NOMO-1 treated with DMSO at 0.1 percent for 48 hours (cell line): ENCODE results near the gene MAN1C1.
"Not testable (repeated sequence)": the region's sequence is repeated elsewhere in the genome, so short reads cannot be mapped to it uniquely, and the experiment has no call there.

Experiments
- DNase-seq: peaks from one replicate; lab custom pipeline; 2025; ENCODE audit not compliant: unreplicated experiment; lab: John Stamatoyannopoulos, UW

The MAN1C1 gene

DNA sequence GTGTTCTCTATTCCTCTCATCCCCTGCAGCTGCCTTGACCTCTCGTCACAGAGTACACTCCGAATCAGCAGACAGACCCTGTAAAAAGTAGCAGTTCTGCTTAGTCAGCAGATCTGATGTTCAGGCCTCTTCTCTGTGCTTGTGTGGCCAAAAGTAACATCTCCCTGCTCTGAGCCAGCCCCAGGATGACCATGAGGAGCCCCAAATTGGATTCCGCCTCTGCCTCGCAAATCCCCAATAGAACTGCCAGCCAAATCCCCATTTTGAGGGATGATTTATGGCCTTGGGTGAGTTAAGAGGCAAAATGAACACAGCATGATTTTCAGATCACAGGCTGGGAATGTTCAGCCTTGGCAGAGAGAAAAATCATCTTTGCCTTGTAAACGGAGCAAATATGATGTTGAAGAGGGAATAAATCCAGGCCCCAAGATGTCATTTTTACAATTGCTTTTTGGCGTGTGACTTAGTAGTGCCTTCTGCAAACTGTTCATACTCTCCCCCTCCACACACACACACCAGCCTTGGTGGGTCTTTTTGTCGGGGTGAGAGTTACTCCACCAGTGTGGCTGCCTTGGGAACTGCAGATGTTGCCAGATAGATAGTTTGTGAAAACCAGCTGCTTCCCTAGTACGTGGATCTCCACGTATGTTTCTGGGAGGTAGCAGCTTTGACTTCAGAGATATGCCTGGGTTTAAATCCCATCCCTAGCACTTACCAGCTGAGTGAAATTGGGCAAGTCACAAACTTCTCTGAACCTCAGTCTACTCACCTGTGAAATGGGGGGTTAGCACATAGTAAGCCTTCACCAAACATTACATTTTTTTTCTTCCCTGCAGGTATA is 77.8 kb downstream of the MAN1C1 start:
- no peak for DNase-seq

DNA sequence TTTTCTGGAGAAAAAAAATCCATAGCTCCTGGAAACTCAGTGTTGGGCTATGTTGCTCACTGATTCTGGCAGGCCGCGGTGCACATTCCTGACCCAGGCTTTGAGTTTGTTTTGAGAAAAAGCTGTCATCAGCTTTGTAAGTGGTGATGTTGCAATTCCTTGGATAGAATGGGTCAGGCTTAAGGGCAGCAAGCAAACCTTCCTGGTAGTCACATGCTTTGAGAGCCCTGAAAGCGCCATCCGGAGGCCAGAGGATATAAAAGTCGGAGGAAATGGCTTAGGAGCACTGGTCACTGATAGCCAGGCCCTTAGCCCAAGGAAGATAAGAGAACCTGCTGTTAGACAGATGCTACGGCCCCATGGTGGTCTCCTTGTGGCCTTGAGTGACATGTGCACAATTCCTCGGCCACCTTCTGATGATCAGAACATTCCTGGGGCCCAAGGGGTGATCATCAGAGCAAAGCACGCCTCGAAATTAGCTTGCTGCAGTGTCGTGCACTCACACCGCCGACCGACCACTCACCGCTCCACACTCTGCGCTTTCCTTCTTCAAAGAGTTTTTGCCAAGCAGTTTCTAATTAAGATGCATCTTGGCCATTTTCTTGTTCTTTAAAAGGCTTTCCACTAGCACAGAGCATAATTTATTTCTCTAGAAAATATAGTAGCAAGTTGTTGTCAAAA is 78.6 kb downstream of the MAN1C1 start:
- no peak for DNase-seq

DNA sequence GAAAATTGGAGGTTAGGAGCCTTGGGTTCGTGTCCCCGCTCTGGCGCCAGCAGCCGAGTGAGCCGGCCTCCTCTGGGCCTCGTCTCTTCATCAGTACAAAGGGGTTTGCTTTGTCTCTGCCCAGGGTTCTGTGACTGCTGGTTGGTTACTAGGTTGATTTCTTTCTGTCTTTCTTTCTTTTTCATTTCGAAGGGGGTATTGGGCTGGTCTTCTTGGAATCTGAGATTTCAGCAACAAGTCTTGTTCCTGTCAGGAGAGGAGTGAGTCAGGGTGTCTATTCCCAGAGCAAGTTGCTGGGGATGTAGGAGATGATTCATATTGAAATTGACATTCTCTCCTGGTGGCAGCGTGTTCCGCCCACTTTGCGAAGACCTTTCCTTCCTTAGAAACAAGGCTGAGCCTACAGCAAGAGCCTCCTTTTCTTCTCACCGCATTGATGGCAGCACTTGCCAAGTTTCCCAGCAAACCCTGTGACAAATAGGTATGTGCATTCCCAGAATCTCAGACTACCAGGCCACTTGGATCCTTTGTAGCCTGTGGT is 79.2 kb downstream of the MAN1C1 start:
- no peak for DNase-seq

DNA sequence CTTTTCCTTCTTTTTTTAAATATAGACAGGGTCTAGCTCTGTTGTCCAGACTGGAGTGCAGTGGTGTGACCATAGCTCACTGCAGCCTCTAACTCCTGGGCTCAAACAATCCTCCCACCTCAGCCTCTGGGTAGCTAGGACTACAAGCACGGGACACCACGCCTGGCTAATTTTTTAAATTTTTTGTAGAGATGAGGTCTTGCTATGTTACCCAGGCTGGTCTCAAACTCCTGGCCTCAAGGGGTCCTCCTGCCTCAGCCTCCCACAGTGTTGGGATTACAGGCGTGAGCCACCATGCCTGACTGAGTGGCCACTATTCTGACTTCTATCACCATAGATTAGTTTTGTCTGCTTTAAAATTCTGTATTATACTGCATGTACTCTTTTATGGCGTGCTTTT is 80.1 kb downstream of the MAN1C1 start:
- not testable (repeated sequence) for DNase-seq

DNA sequence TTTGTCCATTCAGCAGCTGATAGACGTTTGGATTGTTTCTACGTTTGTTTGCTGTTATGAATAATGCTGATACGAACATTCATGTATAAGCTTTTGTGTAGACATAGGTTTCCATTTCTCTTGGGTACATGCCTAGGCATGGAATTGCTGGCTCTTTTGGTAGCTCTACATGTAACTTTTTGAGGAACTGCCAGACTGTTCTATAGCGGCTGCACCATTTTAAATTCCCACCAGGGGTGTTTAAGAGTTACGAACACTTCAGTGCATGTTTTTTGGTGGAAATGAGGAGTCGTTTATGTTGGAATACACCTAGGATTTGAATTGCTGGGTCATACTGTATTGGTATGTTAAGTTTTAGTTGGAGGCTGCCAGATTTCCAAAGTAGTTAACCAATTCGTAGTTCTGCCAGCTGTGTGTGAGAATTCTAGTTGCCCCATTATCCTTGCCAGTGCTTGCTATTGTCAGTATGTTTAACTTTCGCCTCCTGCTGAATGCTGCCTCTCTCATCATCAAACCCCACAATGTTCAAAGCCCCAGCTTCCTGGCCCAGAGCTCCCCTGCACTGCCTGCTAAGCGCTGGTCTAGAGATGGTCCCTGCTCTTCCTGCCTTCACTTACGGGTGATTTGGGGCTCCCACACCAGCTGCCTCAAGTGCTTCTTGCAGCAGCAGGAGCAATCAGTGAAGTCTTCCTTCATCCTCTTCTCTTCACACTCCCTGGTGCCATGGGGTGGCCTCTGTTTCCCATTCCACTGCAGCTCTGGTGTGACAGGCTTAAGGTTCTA is 81.0 kb downstream of the MAN1C1 start:
- no peak for DNase-seq

DNA sequence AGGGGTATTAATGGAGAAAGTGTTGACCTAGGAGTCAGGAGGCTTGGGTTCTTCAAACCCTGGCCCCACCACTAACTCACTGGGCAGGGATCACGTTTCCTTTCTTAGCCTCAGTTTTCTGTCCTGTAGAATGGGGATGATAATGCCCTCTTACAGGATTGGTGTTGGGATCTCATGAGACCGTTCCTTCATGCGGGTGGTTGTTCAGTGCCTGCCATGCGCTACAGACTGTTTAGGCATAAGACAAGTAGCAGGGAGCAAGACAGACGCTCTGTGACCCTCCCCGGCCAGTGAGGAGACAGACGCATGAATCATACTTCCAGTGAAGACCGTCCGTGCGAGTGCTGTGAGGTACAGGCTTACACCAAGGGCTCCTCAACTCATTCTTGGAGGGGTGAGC is 81.7 kb downstream of the MAN1C1 start:
- DNase-seq, result no peak

DNA sequence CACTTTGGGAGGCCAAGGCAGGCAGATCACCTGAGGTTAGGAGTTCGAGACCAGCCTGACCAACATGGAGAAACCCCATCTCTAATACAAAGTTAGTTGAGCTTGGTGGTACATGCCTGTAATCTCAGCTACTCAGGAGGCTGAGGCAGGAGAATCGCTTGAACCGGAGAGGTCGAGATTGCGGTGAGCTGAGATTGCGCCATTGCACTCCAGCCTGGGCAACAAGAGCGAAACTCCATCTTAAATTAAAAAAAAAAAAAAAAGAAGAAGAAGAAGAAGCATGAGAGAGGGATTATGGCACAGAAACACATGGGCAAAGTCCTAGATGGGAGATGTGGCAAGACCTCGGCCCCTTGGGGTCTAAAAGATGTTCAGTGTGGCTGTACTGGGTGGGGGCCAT is 82.5 kb downstream of the MAN1C1 start:
- DNase-seq, result peak; percentile 8

DNA sequence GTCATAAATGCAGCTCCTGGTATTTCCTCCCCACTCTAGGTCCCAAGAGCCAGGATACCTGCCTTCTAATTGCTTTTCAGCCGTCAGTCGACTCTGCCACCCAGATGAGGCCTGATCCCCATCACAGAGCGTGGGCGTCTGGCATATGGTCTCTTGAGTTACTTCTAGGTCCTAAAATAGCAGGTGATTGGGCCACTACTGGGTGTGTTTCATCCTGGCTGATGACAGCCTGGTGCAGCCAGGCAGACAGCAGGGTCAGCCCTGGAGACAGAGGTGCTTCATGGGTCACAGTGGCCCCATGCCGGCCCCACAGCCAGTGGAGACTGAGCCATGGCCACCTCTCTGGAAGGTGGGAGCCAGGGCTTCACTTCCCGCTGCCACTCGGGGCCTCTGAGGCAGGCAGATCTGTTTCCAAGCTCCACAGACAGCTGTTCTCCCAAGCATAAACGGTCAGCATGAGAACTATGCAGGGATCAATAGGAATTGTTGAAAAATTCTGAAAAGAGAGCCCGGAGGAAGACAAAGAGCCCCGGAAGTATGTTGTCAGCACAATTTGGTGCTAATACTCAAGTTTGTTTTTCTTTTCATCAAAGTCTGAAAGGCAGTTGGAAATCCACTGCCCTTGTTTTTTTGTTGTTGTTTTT is 83.0 kb downstream of the MAN1C1 start:
- DNase-seq, result no peak

DNA sequence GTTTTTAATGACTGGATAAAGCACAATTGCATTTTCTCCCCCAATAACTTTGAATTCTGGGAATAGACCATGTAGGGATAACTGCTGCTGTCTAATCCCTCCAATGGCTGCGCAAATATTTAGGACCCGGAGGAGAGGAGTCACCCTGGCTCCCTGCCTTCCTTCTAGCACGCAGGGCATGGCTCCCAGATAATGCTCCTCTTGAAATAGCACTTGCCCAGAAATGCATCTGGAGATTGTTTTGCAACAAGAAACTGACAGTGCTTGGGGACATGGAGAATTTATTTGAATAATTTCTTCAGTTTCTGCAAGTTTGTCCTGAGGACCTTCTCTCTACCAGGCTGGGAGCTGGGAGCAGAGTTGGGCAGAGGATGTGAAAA is 83.5 kb downstream of the MAN1C1 start:
- no peak for DNase-seq

DNA sequence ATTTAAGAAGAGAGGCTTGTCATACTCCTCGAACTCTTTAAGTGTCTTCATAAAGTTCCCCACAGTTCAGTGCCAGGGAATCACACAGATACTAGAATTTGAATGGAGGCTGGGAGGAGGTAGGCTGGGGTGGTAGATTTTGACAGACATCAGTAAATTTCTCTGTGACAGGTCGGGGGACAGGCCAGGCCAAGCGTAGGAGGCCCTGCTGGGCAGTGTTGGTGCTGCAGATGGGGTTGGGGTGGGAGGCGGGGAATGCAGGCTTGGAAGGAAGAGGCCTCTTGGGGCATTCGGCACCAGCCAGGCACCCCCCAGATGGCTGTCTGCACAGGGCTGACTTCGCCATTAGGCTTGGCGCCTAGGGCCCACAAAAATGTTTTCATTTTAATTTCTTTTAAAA is 84.0 kb downstream of the MAN1C1 start:
- DNase-seq, result no peak

DNA sequence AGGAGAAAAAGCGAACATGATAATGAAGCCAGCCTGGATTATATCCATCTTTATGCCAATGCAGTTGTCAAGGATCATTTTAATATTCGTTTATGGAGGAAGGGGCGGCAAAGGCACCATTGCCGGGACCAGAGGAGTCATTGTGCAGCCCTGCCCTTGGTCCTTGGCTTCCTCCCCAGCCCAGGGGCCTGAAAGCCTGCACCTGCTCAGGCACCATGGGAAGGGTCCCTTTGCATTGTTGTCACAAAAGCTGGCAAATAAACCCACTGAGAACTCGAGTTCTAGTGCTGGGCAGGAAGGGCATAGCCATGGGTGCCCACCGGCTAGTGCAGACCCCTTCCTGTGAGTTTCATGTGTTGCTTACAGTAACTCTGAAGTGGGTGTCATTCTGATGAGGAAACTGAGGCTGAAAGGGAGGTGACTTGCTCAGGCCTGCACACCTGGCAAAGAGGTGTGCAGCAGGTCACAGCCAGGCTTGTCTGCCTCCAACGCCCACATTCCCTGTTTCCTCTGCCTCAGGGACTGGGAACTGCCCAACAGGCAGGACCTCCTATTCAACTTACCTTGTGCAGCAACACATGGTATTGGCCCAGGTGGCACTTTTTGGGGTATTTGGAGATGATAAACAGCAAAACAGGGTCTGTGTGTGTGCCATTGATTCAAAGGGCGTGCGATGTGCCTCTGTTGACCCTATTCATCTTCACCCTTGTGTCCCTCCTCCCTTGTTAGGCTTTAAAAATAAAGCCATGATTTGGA is 84.6 kb downstream of the MAN1C1 start:
- DNase-seq, result no peak

DNA sequence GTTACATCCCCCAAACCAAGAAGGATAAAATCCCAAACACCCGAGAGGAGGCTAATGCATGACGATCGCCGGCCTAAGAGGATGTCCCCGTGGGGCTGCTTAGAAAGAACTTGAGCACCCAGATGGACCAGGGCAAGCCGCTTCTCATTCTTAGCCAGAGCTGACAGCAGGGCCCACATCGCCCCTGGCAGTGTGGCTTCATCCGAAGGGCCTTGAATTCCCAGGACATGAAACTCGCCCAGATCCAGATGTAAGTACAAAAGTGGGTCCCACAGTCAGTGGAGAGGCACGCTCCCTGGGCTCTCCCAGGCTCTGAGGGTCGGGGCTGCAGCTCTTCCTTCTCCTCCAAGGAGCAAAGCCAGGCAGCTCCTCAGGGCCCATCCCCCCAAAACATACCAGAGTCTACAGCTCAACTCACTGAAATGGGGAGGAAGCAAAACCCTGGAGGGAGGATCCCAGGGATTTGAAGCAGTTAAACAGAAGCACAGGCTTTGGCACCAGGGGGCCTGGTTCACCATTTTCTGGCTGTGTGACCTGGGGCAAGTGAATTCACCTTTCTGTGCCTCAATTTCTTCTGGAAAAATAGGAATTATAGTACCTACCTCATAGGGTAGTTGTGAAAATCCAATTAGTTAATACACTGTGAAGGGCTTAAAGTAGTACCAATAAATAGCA is 85.6 kb downstream of the MAN1C1 start:
- no peak for DNase-seq

DNA sequence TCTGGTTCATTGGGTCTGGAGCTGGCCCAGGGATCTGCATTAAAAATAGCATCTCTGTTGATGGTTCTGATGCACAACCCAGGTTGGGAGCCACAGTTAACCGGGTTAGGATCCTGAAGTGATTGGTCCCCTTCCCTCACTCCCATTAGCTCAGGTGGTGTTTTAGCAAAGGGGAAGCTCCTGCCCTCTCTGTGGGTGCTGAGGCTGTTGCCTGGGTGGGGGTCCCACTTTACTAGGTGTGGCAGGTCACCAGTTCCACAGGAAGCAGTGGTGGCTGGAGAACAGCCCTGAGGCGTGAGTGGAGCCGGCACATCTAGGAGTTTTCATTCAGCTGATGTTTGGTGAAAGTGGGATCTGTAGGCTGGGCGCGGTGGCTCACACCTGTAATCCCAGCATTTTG is 86.5 kb downstream of the MAN1C1 start:
- DNase-seq, result no peak

DNA sequence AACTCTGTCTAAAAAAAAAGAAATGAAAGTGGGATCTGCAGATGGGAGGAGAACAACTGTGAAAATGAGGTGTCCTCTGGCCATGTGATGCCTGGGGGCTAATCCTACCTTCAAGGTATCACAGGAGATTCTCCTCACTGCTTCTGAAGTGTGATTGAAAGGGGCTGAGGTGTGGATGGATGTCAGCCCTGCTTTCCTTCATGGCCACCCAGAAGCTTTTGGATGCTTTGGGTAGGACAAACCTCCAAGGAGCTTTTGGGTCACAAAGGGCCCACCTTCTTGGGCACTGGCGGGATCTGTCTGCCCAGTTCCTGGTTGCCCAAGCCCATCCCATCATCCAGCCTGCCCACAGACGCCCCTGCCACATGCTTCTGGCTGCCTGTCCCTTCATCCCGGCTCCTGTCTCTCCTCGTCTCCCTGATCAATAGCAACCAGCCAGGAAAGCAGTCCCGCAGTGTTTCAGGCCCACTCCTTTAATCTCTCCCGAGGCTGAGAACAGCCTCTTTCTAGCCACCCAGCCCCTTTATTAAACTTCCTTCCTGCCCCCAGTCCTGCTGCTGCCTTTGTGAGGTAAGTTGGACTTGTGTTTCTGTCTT is 87.2 kb downstream of the MAN1C1 start:
- no peak for DNase-seq

DNA sequence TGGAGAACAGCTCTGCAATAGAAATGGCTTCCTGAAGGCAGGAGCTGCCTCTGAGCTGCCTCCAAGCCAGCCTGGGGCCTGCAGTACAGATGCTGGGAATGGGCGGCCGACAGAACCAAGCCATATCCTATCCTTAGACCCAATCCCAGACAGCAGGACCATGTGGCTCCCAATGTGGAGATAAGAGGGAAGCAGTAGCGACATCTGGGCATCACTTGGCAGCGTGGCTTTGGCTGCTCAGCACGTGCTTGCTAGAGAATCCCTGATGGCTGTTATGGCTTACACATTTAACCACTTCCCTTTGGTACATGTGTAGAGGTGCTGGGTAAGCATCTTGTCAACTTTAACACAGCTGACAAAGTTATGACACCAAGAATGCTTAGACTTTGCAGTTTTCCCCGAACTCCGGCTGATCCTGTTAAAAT is 87.7 kb downstream of the MAN1C1 start:
- no peak for DNase-seq

DNA sequence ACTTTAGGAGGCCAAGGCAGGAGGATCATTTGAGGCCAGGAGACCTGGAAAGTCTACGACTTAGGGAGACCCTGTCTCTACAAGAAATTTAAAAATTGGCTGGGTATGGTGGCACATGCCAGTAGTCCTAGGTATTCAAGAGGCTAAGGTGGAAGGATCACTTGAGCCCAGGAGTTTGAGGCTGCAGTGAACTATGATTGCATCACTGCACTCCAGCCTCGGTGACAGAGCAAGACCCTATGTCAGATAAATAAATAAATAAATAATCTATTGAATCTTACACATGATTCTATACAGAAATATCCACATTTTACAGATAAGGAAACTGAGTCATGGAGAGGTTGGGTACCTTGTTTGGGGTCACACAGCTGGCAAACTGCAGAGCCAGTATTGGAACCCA is 89.1 kb downstream of the MAN1C1 start:
- DNase-seq, result no peak

DNA sequence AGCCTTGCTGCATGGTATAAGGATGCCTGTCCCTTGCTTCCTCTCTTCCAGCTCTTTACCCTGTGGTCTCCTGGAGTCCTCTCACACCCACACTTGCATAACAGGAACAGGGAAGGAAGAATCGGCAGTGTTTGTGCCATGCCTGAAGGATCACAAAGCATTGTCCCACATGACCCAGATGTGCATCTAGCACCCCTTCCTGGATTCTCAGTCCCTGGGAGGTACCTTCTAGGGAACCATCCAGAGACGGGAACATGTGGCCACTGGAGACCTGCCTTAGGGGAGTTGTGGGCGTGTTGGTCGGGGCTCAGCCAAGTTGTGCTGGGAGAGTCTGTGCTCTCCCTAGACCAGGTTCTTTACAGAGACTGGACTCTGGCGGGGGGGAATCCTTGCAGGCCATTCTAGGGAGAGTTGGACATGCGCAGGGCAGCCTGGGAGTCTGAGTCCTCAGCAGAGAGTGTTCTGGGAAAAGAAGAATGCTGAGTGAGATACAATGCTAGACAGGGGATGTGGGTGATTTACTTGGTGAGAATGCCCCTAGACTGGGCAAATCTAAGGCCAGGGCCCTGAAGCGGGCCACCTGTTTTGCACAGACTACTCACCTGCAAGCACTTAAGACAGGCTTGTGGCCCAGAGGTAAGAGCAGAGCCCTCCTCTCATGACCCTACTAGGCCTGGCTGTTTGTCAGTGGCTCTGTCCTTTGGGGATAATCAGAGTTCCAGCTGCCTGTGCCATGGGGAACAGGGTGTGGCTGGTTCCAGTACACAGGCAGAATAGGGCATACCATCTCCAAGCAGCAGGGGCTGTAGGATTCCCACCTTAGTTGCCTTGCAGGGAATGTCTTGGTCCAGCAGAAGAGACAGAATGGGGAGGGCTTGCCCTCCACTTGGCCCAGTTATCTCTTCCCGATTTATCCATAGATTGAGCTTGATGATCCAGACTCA is 89.8 kb downstream of the MAN1C1 start:
- DNase-seq, result no peak

DNA sequence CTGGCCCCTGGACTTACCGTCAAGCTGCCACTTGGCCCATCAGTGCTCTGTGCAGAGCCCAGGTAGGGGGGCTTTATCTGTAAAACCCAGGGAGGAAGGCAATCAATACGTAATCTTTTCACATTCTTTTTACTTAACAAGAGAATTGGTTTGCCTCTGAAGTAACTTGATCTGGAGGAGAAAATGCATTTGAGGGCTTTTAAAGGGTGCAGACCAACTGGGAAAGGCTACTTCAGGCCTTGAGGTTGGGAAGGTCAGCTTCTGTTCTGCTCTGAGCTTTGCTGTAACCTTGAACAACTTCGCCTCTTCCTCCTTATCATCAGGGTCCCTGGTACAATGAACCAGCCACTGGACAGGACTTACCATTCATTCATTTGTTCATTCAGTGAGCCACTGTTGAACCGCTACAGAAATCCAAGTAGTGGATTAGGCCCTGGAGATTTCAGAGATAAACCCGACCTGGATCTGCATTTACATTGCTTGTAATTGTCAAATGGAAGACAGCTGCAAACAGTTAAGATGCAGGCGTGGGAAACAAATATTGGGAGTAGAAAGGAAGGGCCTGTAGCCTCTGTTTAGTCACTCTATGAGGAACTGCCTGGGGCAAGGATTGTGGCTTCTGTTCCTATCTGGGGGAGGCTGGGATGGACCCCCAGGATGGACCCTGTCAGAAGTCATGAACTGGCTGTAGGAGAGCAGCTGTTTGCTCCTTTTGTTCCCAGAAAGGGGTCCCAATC is 90.9 kb downstream of the MAN1C1 start:
- no peak for DNase-seq
